Fibroblast of lung (primary cell): ENCODE data around the gene GPBAR1. TPM values are rescaled to one million over a fixed set of nuclear protein-coding genes. Genes with fewer than 3 reads are reported as not detected.

Experiments
- DNase-seq, 2 donors: peaks; one replicate each; pipeline versions ENCODE4 v3.0.0 to v3.0.0-alpha.2; 2010; ENCODE audit warnings: low read depth in 2 of 2
- H2AFZ ChIP-seq: 2 replicates; pipeline ENCODE4 v1.5.1; 2012; ENCODE audit warnings: low read length, control low read depth, inconsistent platforms
- H3K27ac ChIP-seq: 2 replicates; pipeline ENCODE4 v1.5.1; 2011; ENCODE audit warnings: low read length, control low read depth; ENCODE audit not compliant: insufficient read depth
- H3K27me3 ChIP-seq: 2 replicates; pipeline ENCODE4 v1.5.1; 2011; ENCODE audit warnings: mild to moderate bottlenecking, low read length; ENCODE audit not compliant: control insufficient read depth, insufficient read depth
- H3K36me3 ChIP-seq: 2 replicates; pipeline ENCODE4 v1.5.1; 2011; ENCODE audit warnings: low read length; ENCODE audit not compliant: control insufficient read depth, insufficient read depth
- H3K4me1 ChIP-seq: 2 replicates; pipeline ENCODE4 v1.5.1; 2011; ENCODE audit warnings: low read length; ENCODE audit not compliant: control insufficient read depth, insufficient read depth; ENCODE audit errors: extremely low read depth
- H3K4me2 ChIP-seq: 2 replicates; pipeline ENCODE4 v1.5.1; 2011; ENCODE audit warnings: low read length, control low read depth; ENCODE audit not compliant: insufficient read depth; ENCODE audit errors: extremely low read depth
- H3K4me3 ChIP-seq, 4 experiments: fragments of 200-600 bp in 1 of 4; sonication (generic) in 1 of 4; replicated peaks in 1 of 4; 2 replicates each; pipeline ENCODE4 v1.5.1; 2011 to 2016; ENCODE audit warnings: low read length in 4 of 4, low read depth in 3 of 4, mild to moderate bottlenecking in 3 of 4, control low read depth in 2 of 4, inconsistent platforms in 1 of 4, mixed read lengths in 1 of 4; ENCODE audit not compliant: insufficient read depth in 1 of 4; ENCODE audit errors: control extremely low read depth in 1 of 4
- H3K79me2 ChIP-seq: 2 replicates; pipeline ENCODE4 v1.5.1; 2012; ENCODE audit warnings: mild to moderate bottlenecking, low read length, inconsistent platforms; ENCODE audit not compliant: control insufficient read depth, insufficient read depth
- H3K9ac ChIP-seq: 2 replicates; pipeline ENCODE4 v1.5.1; 2011; ENCODE audit warnings: mild to moderate bottlenecking, low read length, control low read depth; ENCODE audit not compliant: insufficient read depth
- H3K9me3 ChIP-seq: 2 replicates; pipeline ENCODE4 v1.5.1; 2012; ENCODE audit warnings: low read depth, low read length; ENCODE audit not compliant: control insufficient read depth, insufficient read depth
- H4K20me1 ChIP-seq: 2 replicates; pipeline ENCODE4 v1.5.1; 2011; ENCODE audit warnings: low read length; ENCODE audit not compliant: control insufficient read depth, insufficient read depth; ENCODE audit errors: extremely low read depth
- CTCF ChIP-seq, 2 donors: IDR thresholded peaks in 1 of 2; conservative IDR thresholded peaks in 1 of 2; 1 replicate in 1 of 2; 2 replicates in 1 of 2; pipeline ENCODE4 v1.5.1; 2011 to 2012; ENCODE audit warnings: low read length in 2 of 2, control low read depth in 1 of 2, inconsistent platforms in 1 of 2, low read depth in 1 of 2, mild to moderate bottlenecking in 1 of 2
- EZH2 ChIP-seq: IDR thresholded peaks from 2 replicates; pipeline ENCODE4 v1.5.1; 2012; ENCODE audit warnings: low read length, control low read depth, mild to moderate bottlenecking; ENCODE audit errors: missing control alignments
- polyA plus RNA-seq, 2 donors: library from polyadenylated mRNA; depleted of rRNA in 1 of 2; stranded (reverse) in 1 of 2; unstranded in 1 of 2; fragments of >200 nt; gene quantifications; 2 replicates each; pipeline ENCODE4 v1.2.1, GENCODE V29; 2011 to 2012; ENCODE audit warnings: missing spikeins in 1 of 2
- total RNA-seq: library from RNA; depleted of rRNA; stranded (reverse); fragments of >200 nt; gene quantifications from 2 replicates; pipeline ENCODE4 v1.2.1, GENCODE V29; 2014

GPBAR1 gene
- total and polyA plus RNA-seq, 2 donors (not counting 1 experiment from before 2014, with no cell fraction given), result under 0.01 TPM; not detected in 1

GRCh38 chr2:218293715-218294429 is 33.1 kb downstream of the GPBAR1 start:
- H3K36me3 ChIP-seq, result no peaks in the 10 kb centered on the region
- no peak for TF ChIP-seq CTCF (conservative IDR thresholded peaks at IDR 0.05 in 1 of 2, IDR thresholded peaks at IDR 0.05 in 1 of 2; ENCODE audit: low read depth in 1 of 2, low read length in 2 of 2)
- no peak for TF ChIP-seq EZH2
- H3K27ac ChIP-seq, result no peak overlapping the region
- no peaks in the 10 kb centered on the region for H3K9me3 ChIP-seq
- H4K20me1 ChIP-seq, result no peaks in the 10 kb centered on the region
- H3K27me3 ChIP-seq, result no peaks in the 10 kb centered on the region
- H3K4me1 ChIP-seq, result peaks cover 17% of the 10 kb centered on the region
- H3K4me2 ChIP-seq, result no peak overlapping the region
- H2AFZ ChIP-seq, result no peak overlapping the region
- H3K4me3 ChIP-seq, result no peak overlapping the region
- no peak overlapping the region for H3K9ac ChIP-seq
- DNase-seq, result no peak
- peaks cover 33% of the 10 kb centered on the region for H3K79me2 ChIP-seq

DNA sequence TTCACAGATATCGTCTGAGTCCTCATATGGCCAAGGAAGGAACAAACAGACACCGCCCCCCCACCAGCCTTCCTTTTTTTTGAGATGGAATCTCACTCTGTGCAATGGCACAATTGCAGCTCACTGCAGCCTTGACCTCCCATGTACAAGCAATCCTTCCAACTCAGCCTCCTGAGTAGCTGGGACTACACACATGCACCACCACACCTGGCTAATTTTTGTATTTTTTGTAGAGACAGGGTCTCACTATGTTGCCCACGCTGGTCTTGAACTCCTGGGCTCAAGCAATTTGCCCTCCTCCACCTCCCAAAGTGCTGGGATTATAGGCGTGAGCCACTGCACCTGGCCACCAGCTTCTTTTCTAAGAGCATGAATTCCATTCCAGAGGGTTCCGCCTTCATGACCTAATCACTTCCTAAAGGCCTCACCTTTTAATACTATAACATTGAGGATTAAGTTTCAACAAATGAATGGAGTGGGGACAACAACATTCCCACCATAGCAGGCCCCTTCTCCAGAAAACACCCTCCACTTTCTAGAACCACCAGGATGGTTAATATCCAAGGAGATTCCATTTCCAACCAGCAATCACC is 33.7 kb downstream of the GPBAR1 start:
- no peak overlapping the region for H3K27ac ChIP-seq
- H2AFZ ChIP-seq, result no peak overlapping the region
- H3K4me1 ChIP-seq, result peaks cover 16% of the 10 kb centered on the region
- no peaks in the 10 kb centered on the region for H3K27me3 ChIP-seq
- no peaks in the 10 kb centered on the region for H3K36me3 ChIP-seq
- DNase-seq, result no peak
- H4K20me1 ChIP-seq, result no peaks in the 10 kb centered on the region
- no peaks in the 10 kb centered on the region for H3K9me3 ChIP-seq
- TF ChIP-seq EZH2 (no peak), CTCF (conservative IDR thresholded peaks at IDR 0.05 in 1 of 2, IDR thresholded peaks at IDR 0.05 in 1 of 2; ENCODE audit: low read depth in 1 of 2, low read length in 2 of 2) (no peak)
- no peak overlapping the region for H3K4me3 ChIP-seq
- H3K9ac ChIP-seq, result no peak overlapping the region
- peaks cover 27% of the 10 kb centered on the region for H3K79me2 ChIP-seq
- no peak overlapping the region for H3K4me2 ChIP-seq

- Histone ChIP-seq H3K9me3 (no peaks in the 10 kb centered on the region), H3K4me1 (peaks cover 11% of the 10 kb centered on the region), H3K9ac (no peak overlapping the region), H3K36me3 (no peaks in the 10 kb centered on the region), H3K4me3 (no peak overlapping the region), H2AFZ (no peak overlapping the region), H3K27ac (no peak overlapping the region), H3K79me2 (peaks cover 22% of the 10 kb centered on the region), H3K4me2 (no peak overlapping the region), H4K20me1 (no peaks in the 10 kb centered on the region), H3K27me3 (no peaks in the 10 kb centered on the region)
- TF ChIP-seq EZH2, result no peak
- no peak for TF ChIP-seq CTCF (conservative IDR thresholded peaks at IDR 0.05 in 1 of 2, IDR thresholded peaks at IDR 0.05 in 1 of 2; ENCODE audit: low read depth in 1 of 2, low read length in 2 of 2)
- DNase-seq, result no peak
Measured at GRCh38 chr2:218295029-218295428, 34.2 kb downstream of the GPBAR1 start.
